Upper lobe of left lung (tissue), 6 donors: ENCODE data around the gene PRM2. TPM values are rescaled to one million over a fixed set of nuclear protein-coding genes. Genes with fewer than 3 reads are reported as not detected.
A peak's percentile ranks its signal among the peaks of the same experiment; 100 is the strongest.

ENCODE experiments used
- ATAC-seq, 2 donors: fragments of 200-7000 bp; cut with Tn5 transposase; one replicate each; pipeline ENCODE4 v1.9.1; 2022; ENCODE audit warnings: mild to moderate bottlenecking in 2 of 2, moderate library complexity in 2 of 2; ENCODE audit not compliant: low FRiP score in 2 of 2
- DNase-seq, 2 donors: peaks; one replicate each; pipeline ENCODE4 v3.0.0-alpha.2; 2019 to 2020
- H3K27ac ChIP-seq, 4 donors: fragments of 200-600 bp; sonication (generic); one replicate each; pipeline ENCODE4 v1.5.1; 2016 to 2019
- H3K27me3 ChIP-seq, 4 donors: fragments of 200-600 bp; sonication (generic); one replicate each; pipeline ENCODE4 v1.5.1; 2017 to 2019
- H3K36me3 ChIP-seq, 4 donors: fragments of 200-600 bp; sonication (generic); one replicate each; pipeline ENCODE4 v1.5.1; 2016 to 2019
- H3K4me1 ChIP-seq, 4 donors: fragments of 200-600 bp; sonication (generic); one replicate each; pipeline ENCODE4 v1.5.1; 2018 to 2019
- H3K4me3 ChIP-seq, 4 donors: fragments of 200-600 bp; sonication (generic); one replicate each; pipeline ENCODE4 v1.5.1; 2017 to 2019; ENCODE audit warnings: mild to moderate bottlenecking in 2 of 4, moderate library complexity in 1 of 4
- H3K9me3 ChIP-seq, 4 donors: fragments of 200-600 bp; sonication (generic); one replicate each; pipeline ENCODE4 v1.5.1; 2018 to 2019
- EP300 ChIP-seq, 4 donors: sonication (generic); formaldehyde crosslinking; IDR thresholded peaks; one replicate each; pipeline ENCODE4 v1.5.1; 2017; ENCODE audit warnings: antibody characterized with exemption in 4 of 4, control low read depth in 2 of 4
- POLR2A ChIP-seq, 4 donors: fragments of 450-650 bp; IDR thresholded peaks; one replicate each; pipeline ENCODE4 v1.5.1; 2016 to 2017; ENCODE audit warnings: antibody characterized with exemption in 4 of 4, mild to moderate bottlenecking in 2 of 4
- POLR2AphosphoS5 ChIP-seq, 2 donors: sonication (generic); formaldehyde crosslinking; IDR thresholded peaks; one replicate each; pipeline ENCODE4 v1.5.1; 2017; ENCODE audit warnings: antibody characterized with exemption in 2 of 2
- WGBS, 2 donors: methylation state at CpG; one replicate each; pipeline ENCODE4 v1.1.5; 2017 to 2018; 5-methylcytosine and 5-hydroxymethylcytosine counted together
- small RNA-seq, 4 donors: library from RNA; depleted of rRNA; stranded (forward); fragments of <200 nt; gene quantifications; one replicate each; pipeline ENCODE3, GENCODE V24; 2016
- total RNA-seq, 6 donors: library from RNA; depleted of rRNA in 4 of 6; stranded (reverse); fragments of >200 nt in 4 of 6; gene quantifications; one replicate each; pipeline versions ENCODE4 v1.1.0 to v1.2.1, GENCODE V29; 2016 to 2021
- TF ChIP-seq, protein P1 (sequence below), 6 experiments: fragments of 450-650 bp in 4 of 6; fragments of 200-600 bp in 2 of 6; sonication (generic) in 2 of 6; IDR thresholded peaks; one replicate each; pipeline ENCODE4 v1.5.1; 2016 to 2019; ENCODE audit warnings: antibody characterized with exemption in 6 of 6
- donor health status: DM: no; HTN: no; CAD: no; lungs with moderate emphysema.
- donor health status: DM: no; HTN: yes; CAD: no; lungs with severe emphysema.

The PRM2 gene
- total RNA-seq, 6 donors from 2014 or later = not detected

DNA sequence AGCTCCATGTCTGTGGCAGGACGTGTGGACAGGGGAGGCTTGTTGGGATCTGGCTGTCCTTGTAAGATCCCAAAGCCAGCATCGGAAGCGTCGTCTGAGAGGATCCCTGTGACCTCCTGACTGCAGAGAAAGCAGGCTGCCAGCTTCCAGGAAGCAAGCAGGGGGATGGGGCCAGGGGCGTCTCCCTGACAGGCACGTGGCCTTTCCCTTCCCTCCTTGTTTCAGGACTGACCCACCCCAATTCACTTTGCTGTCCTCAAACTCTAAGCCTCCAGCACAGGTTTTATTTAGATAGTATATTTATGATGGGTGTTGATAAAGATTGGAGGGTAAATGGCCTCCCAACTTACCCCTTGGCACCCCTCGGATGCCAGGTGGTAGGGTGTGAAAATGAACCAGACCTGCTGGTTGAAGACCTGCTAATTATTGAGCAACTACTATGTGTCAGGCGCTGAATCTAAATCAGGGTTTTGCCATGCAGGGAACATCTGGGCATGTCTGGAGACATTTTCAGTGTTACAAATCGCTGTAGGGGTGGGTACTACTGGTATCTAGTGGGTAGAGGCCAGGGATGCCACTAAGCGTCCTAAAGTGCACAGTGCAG is 44.8 kb downstream of the PRM2 start:
- no peaks in the 10 kb centered on the region for H3K36me3 ChIP-seq
- H3K4me1 ChIP-seq = peaks cover 5 to 10% (median 8%) of the 10 kb centered on the region in 4 donors
- no peaks in the 10 kb centered on the region for H3K9me3 ChIP-seq
- H3K27me3 ChIP-seq = no peaks in the 10 kb centered on the region
- 72 to 86% methylated on average over 9 to 10 of the region's 10 CpGs for WGBS, 2 donors
- TF ChIP-seq POLR2A (IDR thresholded peaks at IDR 0.05) (no peak), POLR2AphosphoS5 (IDR thresholded peaks at IDR 0.05) (no peak), EP300 (IDR thresholded peaks at IDR 0.05) (no peak)
- TF ChIP-seq, protein P1, sequence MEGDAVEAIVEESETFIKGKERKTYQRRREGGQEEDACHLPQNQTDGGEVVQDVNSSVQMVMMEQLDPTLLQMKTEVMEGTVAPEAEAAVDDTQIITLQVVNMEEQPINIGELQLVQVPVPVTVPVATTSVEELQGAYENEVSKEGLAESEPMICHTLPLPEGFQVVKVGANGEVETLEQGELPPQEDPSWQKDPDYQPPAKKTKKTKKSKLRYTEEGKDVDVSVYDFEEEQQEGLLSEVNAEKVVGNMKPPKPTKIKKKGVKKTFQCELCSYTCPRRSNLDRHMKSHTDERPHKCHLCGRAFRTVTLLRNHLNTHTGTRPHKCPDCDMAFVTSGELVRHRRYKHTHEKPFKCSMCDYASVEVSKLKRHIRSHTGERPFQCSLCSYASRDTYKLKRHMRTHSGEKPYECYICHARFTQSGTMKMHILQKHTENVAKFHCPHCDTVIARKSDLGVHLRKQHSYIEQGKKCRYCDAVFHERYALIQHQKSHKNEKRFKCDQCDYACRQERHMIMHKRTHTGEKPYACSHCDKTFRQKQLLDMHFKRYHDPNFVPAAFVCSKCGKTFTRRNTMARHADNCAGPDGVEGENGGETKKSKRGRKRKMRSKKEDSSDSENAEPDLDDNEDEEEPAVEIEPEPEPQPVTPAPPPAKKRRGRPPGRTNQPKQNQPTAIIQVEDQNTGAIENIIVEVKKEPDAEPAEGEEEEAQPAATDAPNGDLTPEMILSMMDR (IDR thresholded peaks at IDR 0.05) = no peak
- peak overlapping the region in 1 of 4 donors; percentile 18 for H3K27ac ChIP-seq
- H3K4me3 ChIP-seq = no peak overlapping the region
- DNase-seq = no peak
- ATAC-seq = no peak

DNA sequence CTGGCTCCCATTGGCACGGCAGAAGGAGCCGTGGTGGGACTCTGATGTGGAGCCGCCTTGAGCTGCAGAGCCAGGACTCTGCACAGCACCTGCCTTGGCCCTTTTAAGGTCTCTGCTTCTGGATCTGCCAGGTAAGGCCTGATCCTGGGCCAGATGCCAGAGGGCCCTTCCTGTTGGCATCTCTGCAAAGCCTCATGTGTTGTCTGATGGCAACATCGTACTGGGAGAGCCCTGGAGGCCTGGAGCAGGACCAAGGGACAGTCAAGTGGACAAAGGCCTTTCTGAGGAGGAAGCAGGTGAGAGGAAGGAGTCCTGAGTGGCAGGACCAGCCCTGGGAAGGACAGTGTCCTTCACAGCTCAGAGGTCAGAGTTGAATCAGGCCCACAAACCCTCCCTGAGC is 46.4 kb downstream of the PRM2 start:
- ATAC-seq (no peak), DNase-seq (no peak)
- Histone ChIP-seq H3K4me3 (no peak overlapping the region), H3K4me1 (peaks cover 13 to 22% (median 19%) of the 10 kb centered on the region in 4 donors), H3K36me3 (no peaks in the 10 kb centered on the region), H3K27ac (no peak overlapping the region), H3K27me3 (no peaks in the 10 kb centered on the region), H3K9me3 (no peaks in the 10 kb centered on the region)
- WGBS, 2 donors = 75 to 77% methylated on average over 4 of the region's 4 CpGs
- TF ChIP-seq POLR2AphosphoS5 (IDR thresholded peaks at IDR 0.05) (no peak), POLR2A (IDR thresholded peaks at IDR 0.05) (no peak), EP300 (IDR thresholded peaks at IDR 0.05) (no peak)
- TF ChIP-seq, protein P1 (IDR thresholded peaks at IDR 0.05) = no peak

DNA sequence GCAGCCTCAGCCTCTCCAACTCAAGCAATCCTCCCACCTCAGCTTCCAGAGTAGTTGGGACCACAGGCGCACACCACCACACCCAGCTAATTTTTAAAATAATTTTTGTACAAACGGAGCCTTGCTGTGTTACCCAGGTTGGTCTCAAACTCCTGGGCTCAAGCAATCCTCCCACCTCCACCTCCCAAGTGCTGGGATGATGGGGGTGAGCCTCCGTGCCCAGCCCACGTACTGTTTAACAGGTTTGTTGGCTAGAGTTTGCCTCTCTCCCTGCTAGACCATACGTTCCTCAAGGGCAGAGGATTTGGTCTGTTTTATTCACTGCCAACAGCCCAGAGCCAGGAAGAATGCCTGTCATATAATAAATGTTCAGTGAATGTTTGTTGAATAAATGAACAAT is 46.8 kb downstream of the PRM2 start:
- no peak for ATAC-seq
- 88 to 92% methylated on average over 5 of the region's 5 CpGs for WGBS, 2 donors
- TF ChIP-seq EP300 (IDR thresholded peaks at IDR 0.05) = no peak
- no peak for TF ChIP-seq POLR2A (IDR thresholded peaks at IDR 0.05)
- TF ChIP-seq POLR2AphosphoS5 (IDR thresholded peaks at IDR 0.05) = no peak

DNA sequence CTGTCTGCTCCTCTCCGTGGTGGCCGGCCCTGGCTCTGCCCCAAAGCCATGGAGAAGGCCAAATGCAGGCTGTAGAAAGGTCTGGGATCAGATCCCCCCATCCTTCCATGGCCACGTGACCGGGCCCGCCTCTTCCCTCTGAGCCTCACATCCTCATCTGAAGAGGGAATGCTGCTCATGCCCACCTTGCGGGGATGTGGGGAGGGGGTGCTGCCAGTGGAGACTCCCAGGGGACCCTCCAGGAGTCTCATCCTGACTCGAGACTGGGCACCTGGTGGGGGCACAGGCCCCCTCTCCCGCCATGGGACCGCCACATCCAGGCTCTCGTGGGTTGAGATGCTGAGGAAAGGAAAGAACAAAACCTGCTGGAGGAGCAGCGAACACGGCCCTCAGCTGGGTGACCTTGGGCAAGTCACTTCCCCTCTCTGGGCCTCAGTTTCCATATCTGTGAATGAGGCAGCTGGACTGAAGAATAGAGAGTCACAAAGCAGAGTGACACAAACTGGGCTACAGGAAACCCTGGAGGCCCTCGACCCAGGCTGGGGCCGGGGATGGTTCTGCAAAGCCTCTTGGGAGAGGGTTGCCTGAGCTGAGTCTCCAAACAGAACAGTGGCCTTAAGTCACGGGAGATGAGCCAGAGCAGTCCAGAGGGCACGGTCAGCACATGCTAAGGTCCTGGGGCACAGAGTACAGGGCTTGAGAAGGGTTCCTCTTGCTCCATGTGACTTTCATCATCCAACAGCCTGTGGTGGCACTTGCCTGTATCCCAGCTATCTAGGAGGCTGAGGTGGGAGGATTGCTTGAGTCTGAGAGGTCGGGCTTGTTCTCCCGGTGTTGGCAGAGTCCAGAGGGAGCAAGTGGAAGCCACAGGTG is 50.4 kb downstream of the PRM2 start:
- Histone ChIP-seq H3K27ac (peak overlapping the region in 3 of 4 donors; percentile 77 to 90 (median 85)), H3K4me1 (peaks cover 23 to 30% (median 28%) of the 10 kb centered on the region in 4 donors), H3K9me3 (no peaks in the 10 kb centered on the region), H3K36me3 (no peaks in the 10 kb centered on the region), H3K27me3 (no peaks in the 10 kb centered on the region), H3K4me3 (peak overlapping the region in 1 of 4 donors; percentile 33)
- ATAC-seq (no peak), DNase-seq (peak in 1 of 2 donors; percentile 63)
- TF ChIP-seq POLR2A (IDR thresholded peaks at IDR 0.05) = no peak
- TF ChIP-seq, protein P1 (IDR thresholded peaks at IDR 0.05) = no peak
- TF ChIP-seq POLR2AphosphoS5 (IDR thresholded peaks at IDR 0.05) = no peak
- no peak for TF ChIP-seq EP300 (IDR thresholded peaks at IDR 0.05)
- 79 to 89% methylated on average over 5 to 17 of the region's 18 CpGs for WGBS, 2 donors

More for the DNA sequence above, 46.8 kb downstream of the PRM2 start:
- no peaks in the 10 kb centered on the region for H3K36me3 ChIP-seq
- H3K4me3 ChIP-seq = no peak overlapping the region
- no peak for DNase-seq
- no peak overlapping the region for H3K27ac ChIP-seq
- H3K9me3 ChIP-seq = no peaks in the 10 kb centered on the region
- peaks cover 18 to 27% (median 24%) of the 10 kb centered on the region in 4 donors for H3K4me1 ChIP-seq
- no peaks in the 10 kb centered on the region for H3K27me3 ChIP-seq

Small RNA genes within 50 kb of the gene (small RNA-seq; reads per million reads assigned to genes)
- gene MIR548H2 = 0 reads per million in 4 donors
- 0 reads per million in 4 donors for gene RF00019
- gene RF00554 = 0 reads per million in 4 donors

Other genes with a start within 250 kb of the PRM2 start
- gene SOCS1, start 20.3 kb downstream of the PRM2 start, total RNA-seq = 10 to 100 TPM in 5 of 6 donors, 1 to 10 TPM in 1; 9.4 to 36.6 (median 18.5) TPM
- gene TNP2, start 7.2 kb downstream of the PRM2 start, total RNA-seq = not detected
- gene PRM3, start 2.9 kb downstream of the PRM2 start, total RNA-seq = not detected
- gene PRM1, start 4.8 kb upstream of the PRM2 start, total RNA-seq = not detected
- 1 to 10 TPM; 2.6 to 6.3 (median 2.7) TPM for gene RMI2, start 69.0 kb upstream of the PRM2 start, total RNA-seq